Panc1 (cell line): ENCODE results near the gene NCAPH2.

Experiments used
- POLR2AphosphoS5 ChIP-seq: IDR thresholded peaks from 2 replicates; pipeline ENCODE4 v1.6.1; 2012; ENCODE audit warnings: mild to moderate bottlenecking, low read depth, low read length, moderate library complexity
- SIN3A ChIP-seq: IDR thresholded peaks from 2 replicates; pipeline ENCODE4 v1.6.1; 2012; ENCODE audit warnings: low read depth, mild to moderate bottlenecking, low read length, moderate library complexity, borderline replicate concordance; ENCODE audit not compliant: insufficient read depth
- TCF7L2 ChIP-seq: IDR thresholded peaks from 2 replicates; pipeline ENCODE4 v1.6.1; 2011; ENCODE audit warnings: mild to moderate bottlenecking, low read depth, low read length, inconsistent platforms
- TF ChIP-seq, protein P1 (sequence below): fragments of 450-650 bp; IDR thresholded peaks from 2 replicates; pipeline ENCODE4 v1.5.1; 2017; ENCODE audit warnings: mild to moderate bottlenecking

DNA sequence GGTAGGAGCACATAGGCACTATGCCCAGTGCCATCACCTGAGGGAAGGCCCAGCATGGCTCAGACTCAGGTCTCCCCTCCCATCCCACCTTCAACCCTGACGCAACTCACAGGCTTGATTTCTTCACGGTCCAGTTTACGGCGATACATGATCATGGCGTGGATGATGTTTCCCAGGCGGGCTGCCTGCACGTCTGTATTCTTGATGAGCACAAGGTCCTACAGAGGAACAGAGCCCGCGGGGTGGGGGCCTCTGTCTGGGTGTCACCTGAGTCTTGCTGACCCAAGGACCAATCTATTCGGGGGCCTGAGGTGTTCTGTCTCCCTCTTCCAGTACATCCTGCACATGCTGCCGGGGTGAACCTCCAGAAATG is 66.3 kb downstream of the NCAPH2 start:
- TF ChIP-seq, protein P1, sequence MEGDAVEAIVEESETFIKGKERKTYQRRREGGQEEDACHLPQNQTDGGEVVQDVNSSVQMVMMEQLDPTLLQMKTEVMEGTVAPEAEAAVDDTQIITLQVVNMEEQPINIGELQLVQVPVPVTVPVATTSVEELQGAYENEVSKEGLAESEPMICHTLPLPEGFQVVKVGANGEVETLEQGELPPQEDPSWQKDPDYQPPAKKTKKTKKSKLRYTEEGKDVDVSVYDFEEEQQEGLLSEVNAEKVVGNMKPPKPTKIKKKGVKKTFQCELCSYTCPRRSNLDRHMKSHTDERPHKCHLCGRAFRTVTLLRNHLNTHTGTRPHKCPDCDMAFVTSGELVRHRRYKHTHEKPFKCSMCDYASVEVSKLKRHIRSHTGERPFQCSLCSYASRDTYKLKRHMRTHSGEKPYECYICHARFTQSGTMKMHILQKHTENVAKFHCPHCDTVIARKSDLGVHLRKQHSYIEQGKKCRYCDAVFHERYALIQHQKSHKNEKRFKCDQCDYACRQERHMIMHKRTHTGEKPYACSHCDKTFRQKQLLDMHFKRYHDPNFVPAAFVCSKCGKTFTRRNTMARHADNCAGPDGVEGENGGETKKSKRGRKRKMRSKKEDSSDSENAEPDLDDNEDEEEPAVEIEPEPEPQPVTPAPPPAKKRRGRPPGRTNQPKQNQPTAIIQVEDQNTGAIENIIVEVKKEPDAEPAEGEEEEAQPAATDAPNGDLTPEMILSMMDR = no peak
- no peak for TF ChIP-seq TCF7L2
- no peak for TF ChIP-seq SIN3A
- no peak for TF ChIP-seq POLR2AphosphoS5
